CD4-positive, alpha-beta memory T cell (primary cell): ENCODE data around the gene N4BP2L2. TPM values are rescaled to one million over a fixed set of nuclear protein-coding genes. Genes with fewer than 3 reads are reported as not detected.

Experiments used
- CTCF ChIA-PET: fragments of 350-600 bp; sonication (Branson Sonifier 250); formaldehyde crosslinking; loops from one replicate; lab custom pipeline; 2021; ENCODE audit warnings: inconsistent platforms; ENCODE audit not compliant: partially characterized antibody; lab: Charles Lee
- POLR2A ChIA-PET: fragments of 350-600 bp; sonication (Branson Sonifier 250); formaldehyde crosslinking; loops from one replicate; lab custom pipeline; 2021; ENCODE audit not compliant: partially characterized antibody; lab: Charles Lee
- DNase-seq, 5 donors: peaks; one replicate each; pipeline versions ENCODE4 v3.0.0 to v3.0.0-alpha.2; 2020 to 2022; ENCODE audit warnings: mixed read lengths in 1 of 5
- H3K27ac ChIP-seq: one replicate; pipeline ENCODE4 v1.7.0; 2013; ENCODE audit warnings: low read depth, low read length
- H3K27me3 ChIP-seq: 2 replicates; pipeline ENCODE4 v1.7.0; 2013; ENCODE audit warnings: mild to moderate bottlenecking, low read length, moderate library complexity; ENCODE audit not compliant: insufficient read depth
- H3K36me3 ChIP-seq: 2 replicates; pipeline ENCODE4 v1.7.0; 2013; ENCODE audit warnings: mild to moderate bottlenecking, low read length, moderate library complexity; ENCODE audit not compliant: insufficient read depth
- H3K4me1 ChIP-seq: 2 replicates; pipeline ENCODE4 v1.7.0; 2013; ENCODE audit warnings: mild to moderate bottlenecking, low read length, moderate library complexity; ENCODE audit not compliant: insufficient read depth
- H3K4me3 ChIP-seq, 2 donors: one replicate each; pipeline ENCODE4 v1.7.0; 2013; ENCODE audit warnings: low read length in 2 of 2, mild to moderate bottlenecking in 1 of 2
- H3K9me3 ChIP-seq, 2 donors: one replicate each; pipeline ENCODE4 v1.7.0; 2013; ENCODE audit warnings: low read length in 2 of 2, control low read depth in 1 of 2; ENCODE audit not compliant: control insufficient read depth in 1 of 2
- H3K27ac Mint-ChIP-seq, 7 donors: one replicate each; pipeline ENCODE4 v1.8.0; 2020 to 2021; ENCODE audit warnings: mixed read lengths in 7 of 7, mild to moderate bottlenecking in 6 of 7, inconsistent platforms in 3 of 7, moderate library complexity in 3 of 7
- H3K27me3 Mint-ChIP-seq, 2 donors: one replicate each; pipeline ENCODE4 v1.8.0; 2020 to 2021; ENCODE audit warnings: mixed read lengths in 2 of 2
- H3K36me3 Mint-ChIP-seq, 2 donors: one replicate each; pipeline ENCODE4 v1.8.0; 2020 to 2021; ENCODE audit warnings: mixed read lengths in 2 of 2, inconsistent platforms in 1 of 2, mild to moderate bottlenecking in 1 of 2
- H3K4me1 Mint-ChIP-seq, 4 donors: one replicate each; pipeline ENCODE4 v1.8.0; 2020 to 2021; ENCODE audit warnings: mixed read lengths in 4 of 4, mild to moderate bottlenecking in 1 of 4
- H3K4me3 Mint-ChIP-seq, 8 donors: one replicate each; pipeline ENCODE4 v1.8.0; 2020 to 2021; ENCODE audit warnings: mixed read lengths in 8 of 8, mild to moderate bottlenecking in 7 of 8, moderate library complexity in 6 of 8, inconsistent platforms in 3 of 8
- H3K9me3 Mint-ChIP-seq, 8 donors: one replicate each; pipeline ENCODE4 v1.8.0; 2020 to 2021; ENCODE audit warnings: mixed read lengths in 8 of 8, mild to moderate bottlenecking in 5 of 8, inconsistent platforms in 3 of 8, moderate library complexity in 1 of 8
- intact Hi-C: fragments of 100-400 bp; cut with micrococcal nuclease; formaldehyde crosslinking; loops from one replicate; pipeline ENCODE4 v1.15.1; 2023
- polyA plus RNA-seq, 2 donors: library from polyadenylated mRNA; unstranded; fragments of 300-500 nt; fragmentation: Illumina TruSeq; gene quantifications; one replicate each; pipeline ENCODE4 v1.2.3, GENCODE V29; 2021
- total RNA-seq, 2 experiments: library from RNA; stranded (reverse); gene quantifications; one replicate each; pipeline ENCODE4 v1.2.3, GENCODE V29; 2021

Gene N4BP2L2
- total and polyA plus RNA-seq, 4 experiments from 2014 or later: 144 to 351 (median 243) TPM

GRCh38 chr13:32453981-32454380 lies 84.6 kb downstream of the N4BP2L2 start:
- DNase-seq: no peak
- intact Hi-C loops: no loop called here
- Mint-ChIP-seq H3K27ac (peak overlapping the region in 1 of 7 donors; percentile 35), H3K4me3 (no peak overlapping the region), H3K27me3 (no peaks in the 10 kb centered on the region), H3K4me1 (no peaks in the 10 kb centered on the region), H3K9me3 (peaks cover 2 to 37% (median 25%) of the 10 kb centered on the region in 8 donors), H3K36me3 (peaks cover 32 to 61% of the 10 kb centered on the region in 2 donors)
- no peak overlapping the region for H3K27ac ChIP-seq
- POLR2A ChIA-PET: no interaction called here
- H3K27me3 ChIP-seq: no peaks in the 10 kb centered on the region
- peaks cover 0 to 5% of the 10 kb centered on the region in 2 donors for H3K9me3 ChIP-seq
- H3K36me3 ChIP-seq: no peaks in the 10 kb centered on the region
- no peak overlapping the region for H3K4me3 ChIP-seq
- H3K4me1 ChIP-seq: no peaks in the 10 kb centered on the region
- CTCF ChIA-PET: interaction anchor here (0.9 to 1.6 kb wide), 3 partner anchors 13 to 57 kb away, joined by 3 to 4 read pairs (median 3); no protein-coding TSS in a partner anchor

GRCh38 chr13:32448972-32449371 lies 89.6 kb downstream of the N4BP2L2 start:
- ChIA-PET POLR2A (no interaction called here), CTCF (interaction anchor here (0.9 kb wide), 1 partner anchor 54 kb away, joined by 3 read pairs; no protein-coding TSS in a partner anchor)
- DNase-seq: no peak
- Histone ChIP-seq H3K4me3 (no peak overlapping the region), H3K27me3 (no peaks in the 10 kb centered on the region), H3K9me3 (no peaks in the 10 kb centered on the region), H3K4me1 (no peaks in the 10 kb centered on the region), H3K27ac (no peak overlapping the region), H3K36me3 (no peaks in the 10 kb centered on the region)
- Mint-ChIP-seq H3K27me3 (no peaks in the 10 kb centered on the region), H3K36me3 (peaks cover 8 to 21% of the 10 kb centered on the region in 2 donors), H3K4me1 (peaks cover 0 to 6% (median 0%) of the 10 kb centered on the region in 4 donors), H3K9me3 (peaks cover 0 to 5% (median 0%) of the 10 kb centered on the region in 8 donors), H3K27ac (no peak overlapping the region), H3K4me3 (no peak overlapping the region)
- intact Hi-C loops: no loop called here

- H3K9me3 ChIP-seq: no peaks in the 10 kb centered on the region
Measured at GRCh38 chr13:32447894-32448623, 90.5 kb downstream of the N4BP2L2 start.

GRCh38 chr13:32446773-32447465 lies 91.7 kb downstream of the N4BP2L2 start:
- Mint-ChIP-seq H3K36me3 (peaks cover 7 to 14% of the 10 kb centered on the region in 2 donors), H3K9me3 (peaks cover 0 to 2% (median 0%) of the 10 kb centered on the region in 8 donors), H3K27me3 (no peaks in the 10 kb centered on the region), H3K4me3 (no peak overlapping the region), H3K4me1 (peaks cover 3 to 6% (median 4%) of the 10 kb centered on the region in 4 donors), H3K27ac (peak overlapping the region in 1 of 7 donors; percentile 89)
- intact Hi-C loops: no loop called here
- CTCF ChIA-PET: no interaction called here
- Histone ChIP-seq H3K27ac (no peak overlapping the region), H3K9me3 (no peaks in the 10 kb centered on the region), H3K36me3 (no peaks in the 10 kb centered on the region), H3K4me3 (no peak overlapping the region), H3K27me3 (no peaks in the 10 kb centered on the region), H3K4me1 (no peaks in the 10 kb centered on the region)
- no peak for DNase-seq
- POLR2A ChIA-PET: no interaction called here

More at GRCh38 chr13:32447894-32448623, 90.5 kb downstream of the N4BP2L2 start:
- H3K27ac Mint-ChIP-seq: no peak overlapping the region
- no peak overlapping the region for H3K4me3 Mint-ChIP-seq
- DNase-seq: no peak
- Histone ChIP-seq H3K36me3 (no peaks in the 10 kb centered on the region), H3K27ac (no peak overlapping the region), H3K4me1 (no peaks in the 10 kb centered on the region), H3K4me3 (no peak overlapping the region), H3K27me3 (no peaks in the 10 kb centered on the region)
- CTCF ChIA-PET: interaction anchor here (0.9 to 1.1 kb wide), 2 partner anchors 9 to 54 kb away, joined by 3 to 4 read pairs; no protein-coding TSS in a partner anchor
- POLR2A ChIA-PET: no interaction called here
- H3K27me3 Mint-ChIP-seq: no peaks in the 10 kb centered on the region
- intact Hi-C loops: no loop called here
- H3K9me3 Mint-ChIP-seq: peaks cover 0 to 5% (median 0%) of the 10 kb centered on the region in 8 donors
- peaks cover 3 to 16% of the 10 kb centered on the region in 2 donors for H3K36me3 Mint-ChIP-seq
- peaks cover under 1 to 6% (median 1%) of the 10 kb centered on the region in 4 donors for H3K4me1 Mint-ChIP-seq

DNA sequence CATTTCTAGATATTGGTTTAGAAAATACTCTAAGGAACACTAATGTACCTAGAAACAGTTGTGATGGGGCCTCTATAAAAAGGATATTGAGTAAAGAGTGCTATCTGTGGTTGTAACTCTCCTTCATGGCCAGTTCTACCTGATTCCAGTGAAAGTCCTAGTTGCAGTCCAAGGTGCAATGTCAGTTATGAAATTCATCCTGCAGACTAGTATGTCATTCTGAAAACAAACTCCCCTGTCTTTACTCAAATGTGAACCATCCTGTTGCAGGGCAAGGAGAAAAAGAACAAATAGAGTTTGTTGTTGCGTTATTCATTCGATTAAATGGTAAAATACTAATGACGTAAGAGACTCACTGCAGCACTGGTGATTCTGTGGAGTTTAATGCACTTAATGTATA lies 92.4 kb downstream of the N4BP2L2 start:
- POLR2A ChIA-PET: no interaction called here
- intact Hi-C loops: no loop called here
- Mint-ChIP-seq H3K4me3 (no peak overlapping the region), H3K9me3 (peaks cover 0 to 2% (median 0%) of the 10 kb centered on the region in 8 donors), H3K36me3 (peaks cover 7 to 14% of the 10 kb centered on the region in 2 donors), H3K27me3 (no peaks in the 10 kb centered on the region), H3K27ac (no peak overlapping the region), H3K4me1 (peaks cover 3 to 6% (median 4%) of the 10 kb centered on the region in 4 donors)
- CTCF ChIA-PET: no interaction called here
- Histone ChIP-seq H3K9me3 (no peaks in the 10 kb centered on the region), H3K27ac (no peak overlapping the region), H3K4me1 (no peaks in the 10 kb centered on the region), H3K36me3 (no peaks in the 10 kb centered on the region), H3K4me3 (no peak overlapping the region), H3K27me3 (no peaks in the 10 kb centered on the region)
- no peak for DNase-seq

- Histone ChIP-seq H3K9me3 (no peaks in the 10 kb centered on the region), H3K27ac (no peak overlapping the region), H3K27me3 (no peaks in the 10 kb centered on the region), H3K4me1 (no peaks in the 10 kb centered on the region), H3K36me3 (no peaks in the 10 kb centered on the region), H3K4me3 (no peak overlapping the region)
- CTCF ChIA-PET: interaction anchor here (0.8 to 1.4 kb wide), 6 partner anchors 11 to 536 kb away, joined by 3 to 4 read pairs (median 3); no protein-coding TSS in a partner anchor
- no peaks in the 10 kb centered on the region for H3K9me3 Mint-ChIP-seq
- peaks cover 5 to 11% of the 10 kb centered on the region in 2 donors for H3K36me3 Mint-ChIP-seq
- peak overlapping the region in 1 of 7 donors; percentile 38 for H3K27ac Mint-ChIP-seq
- intact Hi-C loops: no loop called here
- H3K4me1 Mint-ChIP-seq: peaks cover 3 to 6% (median 4%) of the 10 kb centered on the region in 4 donors
- POLR2A ChIA-PET: no interaction called here
- no peaks in the 10 kb centered on the region for H3K27me3 Mint-ChIP-seq
- no peak overlapping the region for H3K4me3 Mint-ChIP-seq
- no peak for DNase-seq
Measured at GRCh38 chr13:32445461-32445860, 93.1 kb downstream of the N4BP2L2 start.

GRCh38 chr13:32443111-32443510 lies 95.5 kb downstream of the N4BP2L2 start:
- Mint-ChIP-seq H3K36me3 (peaks cover 11 to 25% of the 10 kb centered on the region in 2 donors), H3K4me1 (peaks cover 1 to 4% (median 3%) of the 10 kb centered on the region in 4 donors), H3K27me3 (no peaks in the 10 kb centered on the region), H3K27ac (peak overlapping the region in 4 of 7 donors; percentile 0 to 54 (median 28)), H3K4me3 (no peak overlapping the region), H3K9me3 (no peaks in the 10 kb centered on the region)
- CTCF ChIA-PET: interaction anchor here (0.9 to 1.8 kb wide), 9 partner anchors 12 to 533 kb away, joined by 3 to 10 read pairs (median 4); no protein-coding TSS in a partner anchor
- Histone ChIP-seq H3K4me3 (no peak overlapping the region), H3K4me1 (no peaks in the 10 kb centered on the region), H3K27ac (no peak overlapping the region), H3K27me3 (no peaks in the 10 kb centered on the region), H3K9me3 (no peaks in the 10 kb centered on the region), H3K36me3 (no peaks in the 10 kb centered on the region)
- DNase-seq: peak; percentile 33 to 45 (median 41)
- POLR2A ChIA-PET: interaction anchor here (0.9 kb wide), 1 partner anchor 15 kb away, joined by 3 read pairs; the partner anchor contains the start of gene N4BP2L1
- intact Hi-C loops: loop anchor here (1.0 to 5.0 kb wide), 5 partner anchors 62 to 533 kb away; no protein-coding TSS in a partner anchor
